Cardiac muscle cell (in vitro differentiated cells and primary cell): ENCODE results near the gene PEX11G. TPM values are rescaled to one million over a fixed set of nuclear protein-coding genes. Genes with fewer than 3 reads are reported as not detected.

Experiments used
- DNase-seq, 2 donors: peaks; one replicate each; pipeline versions ENCODE4 v3.0.0 to v3.0.0-alpha.2; 2010 to 2017; ENCODE audit warnings: low read depth in 1 of 2, low spot score in 1 of 2
- H3K27ac ChIP-seq: fragments of 200-600 bp; sonication (generic); 2 replicates; pipeline ENCODE4 v1.5.1; 2016
- H3K27me3 ChIP-seq: fragments of 200-600 bp; sonication (generic); 2 replicates; pipeline ENCODE4 v1.6.0; 2016; ENCODE audit warnings: control low read depth
- H3K36me3 ChIP-seq: fragments of 200-600 bp; sonication (generic); 2 replicates; pipeline ENCODE4 v1.5.1; 2016; ENCODE audit warnings: control low read depth
- H3K4me1 ChIP-seq: fragments of 200-600 bp; sonication (generic); 2 replicates; pipeline ENCODE4 v1.8.1; 2017; ENCODE audit warnings: low read depth, mild to moderate bottlenecking, mixed run types
- H3K4me3 ChIP-seq: fragments of 200-600 bp; sonication (generic); 2 replicates; pipeline ENCODE4 v1.5.1; 2016; ENCODE audit warnings: mild to moderate bottlenecking
- H3K9me3 ChIP-seq: fragments of 200-600 bp; sonication (generic); 2 replicates; pipeline ENCODE4 v1.5.1; 2017; ENCODE audit warnings: low read depth, mild to moderate bottlenecking, control low read depth
- CTCF ChIP-seq: IDR thresholded peaks from 2 replicates; pipeline ENCODE4 v1.5.1; 2012; ENCODE audit warnings: low read depth, mild to moderate bottlenecking, low read length
- polyA plus RNA-seq: library from polyadenylated mRNA; unstranded; fragments of >200 nt; fragmentation: Nextera tagmentation; extraction: Ambion mirVana; gene quantifications from 2 replicates; pipeline ENCODE4 v1.2.1, GENCODE V29; 2016
- total RNA-seq: library from RNA; depleted of rRNA; stranded (reverse); fragments of >200 nt; gene quantifications from 2 replicates; pipeline ENCODE4 v1.2.3, GENCODE V29; 2016

Gene PEX11G
- total and polyA plus RNA-seq, 2 experiments from 2014 or later: 6.1 to 6.5 TPM

- Histone ChIP-seq H3K9me3 (no peaks in the 10 kb centered on the region), H3K27me3 (no peaks in the 10 kb centered on the region), H3K4me3 (no peak overlapping the region), H3K36me3 (no peaks in the 10 kb centered on the region), H3K4me1 (peaks cover 7% of the 10 kb centered on the region), H3K27ac (no peak overlapping the region)
- TF ChIP-seq CTCF: no peak
- no peak for DNase-seq
These were observed 38.8 kb upstream of the PEX11G start for GRCh38 chr19:7527516-7528191.

- Histone ChIP-seq H3K4me1 (peaks cover 7% of the 10 kb centered on the region), H3K4me3 (no peak overlapping the region), H3K36me3 (no peaks in the 10 kb centered on the region), H3K9me3 (no peaks in the 10 kb centered on the region), H3K27me3 (no peaks in the 10 kb centered on the region), H3K27ac (no peak overlapping the region)
- DNase-seq: no peak
- no peak for TF ChIP-seq CTCF
These were observed 37.5 kb upstream of the PEX11G start for GRCh38 chr19:7526059-7526929.

- no peak for TF ChIP-seq CTCF
- no peaks in the 10 kb centered on the region for H3K27me3 ChIP-seq
- H3K4me3 ChIP-seq: no peak overlapping the region
- H3K9me3 ChIP-seq: no peaks in the 10 kb centered on the region
- peaks cover 7% of the 10 kb centered on the region for H3K4me1 ChIP-seq
- H3K27ac ChIP-seq: no peak overlapping the region
- no peak for DNase-seq
- H3K36me3 ChIP-seq: no peaks in the 10 kb centered on the region
These were observed 36.3 kb upstream of the PEX11G start for GRCh38 chr19:7524992-7525739.

GRCh38 chr19:7524523-7524922 lies 35.7 kb upstream of the PEX11G start:
- no peaks in the 10 kb centered on the region for H3K27me3 ChIP-seq
- no peak overlapping the region for H3K27ac ChIP-seq
- peaks cover 7% of the 10 kb centered on the region for H3K4me1 ChIP-seq
- no peak for DNase-seq
- H3K4me3 ChIP-seq: no peak overlapping the region
- no peak for TF ChIP-seq CTCF
- H3K36me3 ChIP-seq: peaks cover 2% of the 10 kb centered on the region
- no peaks in the 10 kb centered on the region for H3K9me3 ChIP-seq

GRCh38 chr19:7522923-7523667 lies 34.3 kb upstream of the PEX11G start:
- TF ChIP-seq CTCF: no peak
- Histone ChIP-seq H3K27me3 (no peaks in the 10 kb centered on the region), H3K4me1 (peaks cover 7% of the 10 kb centered on the region), H3K4me3 (peak overlapping the region; percentile 87), H3K27ac (no peak overlapping the region), H3K36me3 (peaks cover 2% of the 10 kb centered on the region), H3K9me3 (no peaks in the 10 kb centered on the region)
- DNase-seq: peak in 1 of 2 donors; percentile 47
